Fibroblast of skin of left biceps (primary cell): Measurements from ENCODE around the gene CNTN5.

Experiments
- DNase-seq, 2 experiments: peaks; one replicate each; pipeline ENCODE4 v3.0.0-alpha.2; 2013; ENCODE audit warnings: low read depth in 2 of 2

The CNTN5 gene

DNA sequence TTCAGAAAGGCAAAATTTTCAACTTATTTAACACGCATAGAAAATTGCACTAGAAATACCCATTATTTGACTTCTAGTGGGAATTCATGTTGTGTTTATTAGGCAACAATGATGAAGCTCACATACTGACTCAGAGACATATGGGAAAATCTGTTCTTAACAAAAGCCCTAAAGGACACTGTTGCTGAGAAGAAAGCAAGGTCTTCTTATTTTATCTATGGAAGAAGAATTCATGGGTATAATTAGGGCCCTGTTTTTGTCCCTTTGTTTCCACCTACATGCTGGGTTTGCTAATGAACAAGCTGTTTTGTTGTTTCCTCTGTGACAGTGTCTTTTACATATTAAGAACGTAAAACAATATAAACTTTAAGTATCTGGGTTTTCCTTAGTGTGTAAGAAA is 1059.6 kb downstream of the CNTN5 start:
- no peak for DNase-seq

DNA sequence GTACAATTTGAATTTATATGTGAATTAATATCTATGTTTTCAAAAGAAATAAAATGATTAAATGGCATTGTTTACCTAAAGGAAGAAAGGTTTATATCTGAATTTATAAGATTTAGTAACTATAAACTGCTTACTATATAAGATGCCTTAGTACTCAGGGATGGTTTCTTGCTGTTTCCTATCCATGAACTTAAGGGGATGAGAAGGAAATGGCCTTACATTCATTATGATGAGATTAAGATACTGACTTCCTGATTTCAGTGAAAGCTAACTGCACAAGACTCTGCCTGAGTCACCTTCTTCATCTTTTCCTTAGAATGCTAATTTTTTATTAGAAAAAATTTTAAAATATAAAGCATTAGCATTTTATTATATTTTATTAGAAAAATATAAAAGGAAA is 1060.1 kb downstream of the CNTN5 start:
- DNase-seq, result no peak

DNA sequence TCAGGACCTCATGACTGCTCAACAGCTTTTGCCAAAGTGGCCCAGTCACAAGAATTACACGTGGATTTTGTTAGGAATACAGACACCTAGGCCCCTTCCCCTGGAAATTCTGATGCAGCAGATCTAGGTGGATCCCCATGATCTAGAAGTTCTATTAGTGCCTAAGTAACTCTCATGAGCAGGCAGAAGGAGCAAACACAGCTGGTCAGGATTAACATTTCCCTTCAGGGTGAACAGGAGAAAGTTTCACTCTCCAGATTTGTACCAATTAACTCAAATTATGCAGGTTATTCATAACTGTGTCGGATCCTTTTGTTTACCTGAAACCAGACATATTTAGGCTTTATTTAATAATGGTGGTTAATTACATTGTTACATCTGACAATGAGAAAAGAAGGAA is 1072.9 kb downstream of the CNTN5 start:
- no peak for DNase-seq

DNA sequence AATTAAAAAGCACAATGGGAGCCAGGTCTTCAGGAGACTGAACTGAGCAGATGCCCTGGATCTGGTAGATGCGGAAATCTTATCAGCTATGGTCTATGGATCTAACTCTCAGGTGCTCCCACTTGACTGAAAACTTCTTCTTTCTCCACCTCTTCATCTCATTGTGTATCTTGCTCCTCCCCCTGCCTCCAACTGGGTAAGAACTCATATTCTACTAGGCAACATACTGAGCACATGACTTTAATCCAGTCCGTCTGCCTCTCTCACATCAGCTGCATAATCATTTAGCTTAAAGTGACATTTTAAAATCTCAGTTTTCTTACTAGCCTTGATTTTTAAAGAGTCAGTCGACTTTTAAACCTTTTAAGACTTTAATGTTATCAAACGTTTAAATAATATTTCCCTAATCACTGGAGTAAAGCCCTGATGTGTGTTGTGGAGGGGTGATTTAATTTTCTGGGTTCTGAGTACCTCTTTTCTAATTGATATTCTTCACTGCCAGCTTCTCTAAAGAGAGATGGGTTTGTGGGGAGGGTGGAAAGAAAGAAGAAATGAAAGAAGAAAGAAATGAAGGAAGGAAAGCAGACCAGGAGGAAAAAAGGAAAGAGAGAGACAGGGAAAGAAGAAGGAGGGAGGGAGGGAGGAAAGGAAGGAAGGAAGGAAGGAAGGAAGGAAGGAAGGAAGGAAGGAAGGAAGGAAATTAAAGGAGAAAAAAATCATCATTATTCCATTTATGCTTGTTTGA is 1073.5 kb downstream of the CNTN5 start:
- no peak for DNase-seq

DNA sequence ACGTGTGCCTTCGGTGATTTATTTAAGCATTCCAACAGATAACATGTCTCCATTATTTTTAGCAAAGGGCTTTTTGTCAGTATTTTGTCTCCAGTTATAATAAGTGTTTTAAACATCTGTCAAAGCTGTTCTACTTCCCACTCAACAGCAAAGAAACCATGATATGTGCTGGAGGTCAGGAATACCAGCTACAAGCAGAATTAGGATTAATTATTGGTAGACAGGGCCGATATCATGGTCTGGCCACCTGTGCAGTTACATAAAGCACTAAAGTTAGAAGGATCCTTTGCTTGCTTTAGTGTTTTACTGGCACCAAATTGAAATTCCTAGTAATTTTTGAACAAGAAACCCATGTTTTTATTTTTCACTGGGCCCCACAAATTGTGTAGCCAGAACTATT is 1075.1 kb downstream of the CNTN5 start:
- no peak for DNase-seq

DNA sequence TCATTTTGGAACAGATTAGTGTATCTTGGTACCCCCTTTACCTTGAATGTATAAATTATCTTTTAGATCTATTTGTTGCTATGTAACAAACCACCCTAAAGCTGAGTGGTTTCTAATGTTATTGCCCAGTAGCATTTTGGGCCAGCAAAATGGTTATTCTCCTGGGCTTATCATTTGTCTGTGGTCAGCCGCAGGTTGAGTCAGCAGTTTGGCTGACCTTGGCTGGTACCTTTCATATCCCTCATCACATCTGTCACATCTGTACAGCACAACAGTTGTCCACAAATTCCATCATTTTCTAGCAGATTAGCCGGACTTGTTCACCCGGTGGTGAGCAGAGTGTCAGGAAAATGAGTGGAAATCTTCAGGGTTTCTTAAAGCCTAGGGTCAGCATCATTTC is 1077.8 kb downstream of the CNTN5 start:
- no peak for DNase-seq

DNA sequence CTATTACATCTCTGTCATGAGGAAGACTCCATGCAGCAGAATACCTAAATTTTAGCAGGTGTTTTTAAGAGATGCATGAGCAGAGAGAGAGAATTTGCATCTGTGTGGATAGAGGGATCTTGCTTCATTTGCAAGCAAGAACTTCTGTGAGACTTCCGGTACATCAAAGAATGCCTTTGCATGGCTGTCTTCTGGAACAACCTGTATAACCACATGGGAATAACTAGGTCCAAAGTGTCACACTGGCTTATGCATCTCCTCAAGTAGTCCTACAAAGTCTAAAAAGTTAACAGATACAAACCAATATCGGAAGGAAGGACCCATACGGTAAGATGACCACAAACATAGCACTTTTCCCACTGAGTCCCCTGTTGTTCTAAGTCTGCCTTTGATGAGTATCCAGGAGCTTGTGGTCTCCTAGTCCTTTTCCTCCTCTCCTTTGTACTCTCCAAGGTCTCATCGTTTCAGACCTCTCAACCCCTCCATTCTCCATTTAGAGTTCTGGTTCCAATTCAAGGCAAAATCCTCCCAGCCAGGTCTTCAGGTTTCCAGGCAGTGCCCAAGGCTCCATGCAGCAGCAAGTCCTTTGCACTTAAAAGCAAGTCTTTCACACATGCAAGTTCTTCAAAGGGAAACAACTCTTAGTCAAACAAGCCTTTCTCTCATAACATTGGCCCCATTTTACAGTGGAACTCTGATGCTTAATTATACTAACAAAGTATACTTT is 1084.7 kb downstream of the CNTN5 start:
- DNase-seq, result no peak

DNA sequence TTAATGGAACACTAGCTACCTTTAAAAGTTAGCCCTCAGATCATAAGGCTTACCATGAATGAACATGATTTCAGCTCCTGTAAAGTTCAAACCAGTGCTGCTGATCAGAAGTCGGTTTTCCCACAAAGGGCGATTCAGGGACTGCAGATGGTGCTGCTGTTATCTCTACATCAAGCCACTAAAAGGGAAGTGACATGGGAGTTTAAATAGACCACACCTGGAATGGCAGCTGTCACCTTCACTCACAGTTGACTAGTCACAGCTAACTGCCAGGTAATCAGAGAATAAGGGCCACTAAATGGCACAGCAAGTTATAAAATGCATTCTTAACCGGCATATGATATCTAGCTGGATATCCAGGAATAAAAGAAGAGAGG is 1085.2 kb downstream of the CNTN5 start:
- DNase-seq, result no peak

DNA sequence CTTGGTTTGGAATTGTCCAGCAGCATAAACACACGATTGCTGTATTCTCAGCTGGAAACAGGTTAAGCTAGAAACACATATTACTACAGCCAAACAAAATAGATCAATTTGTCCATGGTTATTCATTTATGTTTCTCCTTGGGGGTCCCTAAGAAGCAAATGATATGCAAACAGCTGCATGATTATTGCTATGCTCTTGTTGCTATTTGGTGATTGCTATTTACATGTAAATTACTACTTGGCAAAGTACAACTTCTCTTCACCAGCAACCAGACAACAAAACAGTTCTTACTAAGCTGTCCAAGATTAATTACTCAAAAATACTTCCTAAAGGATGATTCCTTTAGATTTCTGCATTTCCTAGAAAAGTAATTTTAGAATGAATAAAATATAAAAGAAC is 1098.4 kb downstream of the CNTN5 start:
- DNase-seq, result no peak

DNA sequence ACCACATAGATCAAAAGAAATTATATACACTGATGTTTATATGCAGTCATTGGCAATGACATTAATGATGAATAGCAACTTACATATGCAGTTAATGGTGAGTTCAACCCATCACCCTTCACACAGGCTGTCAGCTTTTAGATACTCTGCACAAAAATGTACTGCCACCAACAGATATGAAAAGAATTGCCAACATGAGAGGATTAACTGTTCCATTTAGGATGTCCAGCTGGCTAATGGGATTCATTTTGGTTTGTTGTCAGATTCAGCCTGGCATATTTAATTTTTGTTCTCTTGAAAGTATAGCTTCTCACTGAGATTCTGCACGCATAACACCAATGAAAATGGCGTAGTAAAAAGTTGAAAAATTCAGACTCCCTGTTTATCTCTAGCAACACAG is 1112.4 kb downstream of the CNTN5 start:
- no peak for DNase-seq

DNA sequence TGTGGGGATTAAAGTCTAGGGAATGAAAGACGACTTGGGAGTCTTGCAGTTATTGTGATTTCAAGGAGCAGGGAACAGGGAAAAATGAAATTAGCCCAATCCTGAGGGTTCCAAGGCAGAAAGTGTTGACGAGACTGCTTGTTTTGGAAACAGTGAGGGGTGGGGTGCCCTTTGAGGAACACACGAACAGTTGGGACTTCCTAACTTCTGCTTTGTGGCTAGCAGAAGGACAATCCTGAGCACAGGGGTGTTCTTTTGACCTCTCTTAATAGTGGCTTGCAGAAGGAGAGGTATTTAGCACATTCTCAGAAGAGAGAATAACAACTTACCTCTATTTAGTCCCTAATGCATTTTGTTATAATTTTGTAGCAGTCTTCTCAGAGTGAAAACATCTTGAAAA is 1120.5 kb downstream of the CNTN5 start:
- no peak for DNase-seq

DNA sequence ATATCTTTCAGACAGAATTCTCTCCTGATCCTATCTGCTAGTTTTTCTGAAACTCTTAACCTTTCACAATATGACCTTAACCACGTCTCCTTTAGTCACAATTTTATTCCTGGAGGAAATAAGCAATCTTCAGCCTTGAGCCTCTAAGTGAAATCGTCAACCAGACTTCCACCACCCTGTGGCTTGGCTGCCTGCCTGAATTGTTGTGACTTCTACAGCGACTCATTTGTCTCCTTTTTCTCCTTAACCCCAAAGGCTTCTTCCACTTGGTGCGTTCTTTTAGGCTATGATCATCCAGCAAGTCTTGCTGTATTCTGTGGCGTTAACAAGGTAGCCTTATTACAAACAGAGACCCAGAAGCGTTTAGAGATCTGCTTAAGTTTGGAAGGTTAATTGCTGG is 1131.2 kb downstream of the CNTN5 start:
- no peak for DNase-seq

DNA sequence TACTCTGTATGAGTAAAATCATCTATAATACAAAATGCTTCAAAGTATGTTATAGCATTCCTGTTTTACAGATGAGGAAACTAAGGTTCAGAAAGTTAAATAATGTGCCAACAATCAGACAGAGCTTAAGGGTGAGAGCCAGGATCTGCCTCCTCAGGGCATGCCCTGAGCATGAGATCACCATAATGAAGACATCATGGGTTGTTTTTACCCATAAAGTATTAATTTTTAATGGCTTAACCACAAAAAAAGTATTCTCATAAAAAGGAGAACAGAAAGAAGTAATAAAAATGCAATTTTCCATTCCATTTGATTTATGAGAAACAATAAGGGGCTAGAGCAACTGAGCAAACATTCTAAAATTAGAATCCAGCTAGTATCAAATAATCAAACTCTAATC is 1132.0 kb downstream of the CNTN5 start:
- no peak for DNase-seq

DNA sequence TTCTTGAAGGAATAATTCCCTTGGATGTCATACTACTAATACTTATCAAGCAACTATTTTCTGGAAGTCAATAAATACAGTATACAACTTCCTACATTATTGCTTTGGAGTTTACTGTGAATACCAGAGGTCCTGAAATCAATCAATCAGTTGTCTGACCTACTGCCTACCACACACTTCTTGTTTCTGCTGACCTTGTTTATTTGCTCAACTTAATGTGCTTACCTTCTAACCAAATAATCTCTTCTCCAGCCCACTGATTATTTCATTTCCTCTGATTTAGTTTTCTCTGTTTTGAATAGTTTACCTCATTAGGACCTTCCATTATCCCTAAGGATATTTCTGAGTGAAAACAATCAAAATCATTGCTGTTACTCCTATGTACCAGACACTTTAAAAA is 1142.7 kb downstream of the CNTN5 start:
- DNase-seq, result no peak

DNA sequence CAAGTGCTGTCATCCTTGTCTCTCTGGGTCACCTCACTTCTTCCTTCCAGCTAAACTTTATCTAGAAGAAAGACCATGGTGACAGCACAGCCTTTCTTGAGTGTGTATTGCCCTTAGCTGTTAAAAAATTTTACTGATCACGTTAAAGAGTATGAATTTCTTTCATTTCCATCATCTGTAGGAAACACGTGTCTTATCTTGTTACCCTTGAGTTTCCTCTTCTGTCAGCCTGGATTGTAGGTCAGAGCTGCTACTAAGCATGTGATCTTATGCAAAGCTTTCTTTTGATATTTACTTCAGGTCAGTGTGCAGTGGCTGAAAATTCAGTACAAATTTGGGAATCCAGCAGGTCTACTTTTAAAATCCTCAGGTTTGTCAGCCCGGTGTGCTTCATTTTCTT is 1154.1 kb downstream of the CNTN5 start:
- no peak for DNase-seq

DNA sequence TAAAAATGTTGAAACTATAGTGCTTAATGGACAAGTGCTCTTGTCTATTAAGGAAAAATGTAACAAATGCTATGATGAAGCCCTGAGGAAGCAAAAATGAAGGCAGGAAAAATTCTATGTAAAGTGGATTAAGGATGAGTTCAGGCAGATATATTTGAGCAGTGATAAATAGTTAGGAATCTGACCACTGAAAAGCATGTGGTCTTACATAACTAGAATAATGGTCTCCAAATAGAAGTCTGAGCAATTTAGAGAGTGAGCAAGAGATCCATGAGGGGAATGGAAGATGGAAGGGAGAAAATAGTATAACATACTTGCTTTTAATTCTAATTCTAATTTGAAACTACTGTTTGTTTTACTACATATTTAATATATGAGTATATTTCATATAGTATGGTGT is 1155.7 kb downstream of the CNTN5 start:
- no peak for DNase-seq

DNA sequence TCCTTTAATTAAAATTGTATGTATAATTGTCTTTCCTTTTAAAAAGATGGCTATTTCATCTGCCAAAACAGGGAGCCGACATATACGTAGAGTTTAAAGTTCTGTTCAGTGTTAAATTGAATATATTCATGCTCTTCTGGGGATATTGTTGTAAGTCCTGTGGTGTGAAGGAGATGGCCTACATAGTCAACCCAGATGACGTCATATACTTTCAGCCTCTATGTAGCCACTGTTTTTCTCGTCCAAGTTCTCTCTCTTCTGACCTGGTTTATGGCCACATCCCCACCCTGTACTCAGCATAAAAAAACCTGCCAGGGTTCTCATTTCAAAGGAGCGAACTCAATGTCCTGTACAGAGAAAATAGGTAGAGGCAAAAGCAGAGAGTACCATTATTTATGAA is 1156.9 kb downstream of the CNTN5 start:
- no peak for DNase-seq

DNA sequence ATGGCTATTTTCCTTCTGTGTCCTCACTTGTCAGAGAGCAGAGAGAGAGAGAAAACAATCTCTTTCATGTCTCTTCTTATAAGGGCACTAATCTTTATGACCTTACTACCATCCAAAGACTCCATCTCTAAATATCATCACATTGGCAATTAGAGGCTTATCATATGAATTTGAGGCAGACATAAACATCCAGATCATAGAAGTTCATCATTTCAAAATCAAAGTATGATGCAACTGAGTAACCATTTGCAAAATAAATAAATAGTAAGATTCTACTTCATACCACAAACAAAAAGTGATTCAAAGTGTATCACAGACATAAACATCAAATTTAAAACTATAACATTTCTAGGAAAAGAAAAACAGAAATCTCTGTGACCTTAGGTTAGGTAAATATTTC is 1161.6 kb downstream of the CNTN5 start:
- DNase-seq, result no peak

DNA sequence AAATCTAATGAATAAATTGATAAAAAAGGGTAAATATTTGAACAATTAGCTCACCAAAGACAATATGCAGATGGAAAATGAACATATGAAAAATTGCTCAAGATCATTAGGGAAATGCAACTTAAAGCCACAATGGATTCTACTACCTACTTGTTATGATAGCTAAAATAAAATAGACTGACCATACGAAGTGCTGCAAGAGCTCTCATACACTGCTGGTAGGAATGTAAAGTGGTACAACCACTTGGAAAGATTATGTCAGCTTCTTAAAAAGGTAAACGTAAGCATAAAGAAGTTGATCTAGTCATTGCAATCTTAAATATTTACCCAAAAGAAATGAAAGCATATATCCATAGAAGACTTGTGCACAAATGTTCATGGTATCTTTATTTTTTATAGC is 1162.2 kb downstream of the CNTN5 start:
- DNase-seq, result no peak

DNA sequence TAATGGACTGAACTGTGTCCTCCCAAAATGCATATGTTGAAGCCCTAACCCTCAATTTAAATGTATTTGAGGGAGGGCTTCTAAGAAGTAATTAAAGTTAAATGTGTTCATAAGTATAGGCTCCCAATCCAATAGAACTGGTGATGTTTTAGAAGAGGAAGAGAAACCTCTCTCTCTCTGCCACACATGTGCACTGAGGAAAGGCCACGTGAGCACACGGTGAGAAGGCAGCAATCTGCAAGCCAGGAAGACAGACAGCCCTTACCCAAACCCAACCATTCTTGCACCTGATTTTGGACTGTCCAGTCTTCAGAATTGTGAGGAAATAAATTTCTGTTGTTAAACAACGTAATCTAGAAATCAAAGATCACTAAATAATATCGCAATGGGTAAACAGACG is 1164.8 kb downstream of the CNTN5 start:
- DNase-seq, result no peak

DNA sequence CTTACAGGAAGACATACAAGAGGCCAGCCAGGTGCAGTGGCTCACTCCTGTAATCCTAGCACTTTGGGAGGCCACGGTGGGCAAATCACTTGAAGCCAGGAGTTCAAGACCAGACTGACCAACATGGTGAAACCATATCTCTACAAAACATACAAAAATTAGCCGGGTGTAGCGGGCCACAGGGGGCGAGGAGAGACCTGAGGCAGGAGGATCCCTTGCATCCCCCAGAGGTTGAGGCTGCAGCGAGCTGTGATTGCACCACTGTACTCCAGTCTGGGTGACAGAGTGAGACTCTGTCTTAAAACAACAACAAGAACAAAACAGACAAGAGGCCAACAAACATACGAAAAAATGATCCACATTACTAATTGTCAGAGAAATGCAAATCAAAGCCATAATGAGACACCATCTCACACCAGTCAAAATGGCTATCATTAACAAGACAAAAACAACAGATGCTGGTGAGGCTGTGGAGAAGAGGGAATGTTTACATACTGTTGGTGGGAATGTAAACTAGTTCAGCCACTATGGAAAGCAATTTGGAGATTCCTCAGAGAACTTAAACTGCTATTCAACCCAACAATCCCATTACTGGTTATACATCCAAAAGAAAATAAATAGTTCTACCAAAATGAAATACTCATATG is 1167.5 kb downstream of the CNTN5 start:
- DNase-seq, result no peak

DNA sequence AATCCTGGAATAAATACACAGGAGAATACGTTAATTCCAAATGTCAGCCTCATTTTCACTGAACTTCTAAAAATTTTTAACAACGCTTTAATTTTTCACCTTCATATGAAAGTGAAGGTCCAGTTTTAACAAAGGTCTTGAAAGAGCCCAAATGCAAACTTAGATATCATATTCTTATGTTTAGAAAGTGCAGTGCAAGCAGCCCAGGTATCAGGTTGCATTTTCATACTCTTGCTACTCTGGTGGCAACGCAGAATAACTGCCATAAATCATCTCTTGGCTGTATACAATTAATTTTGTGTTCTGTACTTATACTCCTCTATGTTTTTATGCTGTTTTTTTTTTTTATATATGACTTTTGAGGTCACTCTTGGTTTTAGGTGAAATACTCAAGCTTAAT is 1169.6 kb downstream of the CNTN5 start:
- DNase-seq, result no peak

DNA sequence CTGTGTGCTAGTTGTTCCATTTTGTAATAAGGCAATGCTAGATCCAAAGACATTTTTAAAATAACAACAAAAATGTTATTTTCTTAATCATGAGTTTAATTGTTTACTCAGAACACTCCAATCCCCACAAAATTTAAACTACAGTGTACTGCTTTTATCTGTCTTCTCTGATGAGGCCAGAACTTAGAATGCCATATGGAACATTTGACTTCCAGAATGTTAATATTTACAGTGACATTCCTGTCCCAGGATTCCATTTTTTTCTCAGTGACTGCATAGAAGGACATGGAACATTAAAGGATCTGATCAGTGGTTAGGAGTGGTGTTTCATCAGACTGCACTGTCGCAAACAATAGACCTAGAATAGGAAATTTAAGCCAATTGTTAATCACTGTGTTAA is 1171.4 kb downstream of the CNTN5 start:
- DNase-seq, result no peak
